A549 (cell line): ENCODE data around the gene RAP1A. TPM values are rescaled to one million over a fixed set of nuclear protein-coding genes. Genes with fewer than 3 reads are reported as not detected.
"Not testable (repeated sequence)": the region's sequence is repeated elsewhere in the genome, so short reads cannot be mapped to it uniquely, and the experiment has no call there.

Experiments used
- ATAC-seq, 2 experiments: fragments of 200-7000 bp in 1 of 2; fragments of >200 bp in 1 of 2; cut with Nextera tagmentation in 1 of 2; cut with Tn5 transposase in 1 of 2; 3 replicates each; pipeline versions ENCODE4 v1.8.0 to v1.9.1; 2018 to 2020; ENCODE audit warnings: mild to moderate bottlenecking in 1 of 2, moderate library complexity in 1 of 2
- CTCF ChIA-PET: fragments of 300-600 bp; sonication (Branson Sonifier 250); formaldehyde crosslinking; extraction: SDS; loops from one replicate; lab custom pipeline; 2021; ENCODE audit warnings: antibody characterized with exemption, inconsistent platforms; lab: Yijun Ruan, JAX
- POLR2A ChIA-PET: fragments of 350-600 bp; formaldehyde crosslinking; extraction: SDS; loops from one replicate; lab custom pipeline; 2021; ENCODE audit warnings: antibody characterized with exemption, inconsistent platforms; lab: Yijun Ruan, JAX
- DNase-seq, 2 experiments: peaks; one replicate each; pipeline versions ENCODE4 v3.0.0 to v3.0.0-alpha.2; 2011 to 2016; ENCODE audit warnings: low read depth in 1 of 2, low spot score in 1 of 2
- FAIRE-seq: peaks from 2 replicates; lab custom pipeline; 2011; peaks lifted over from hg19 to GRCh38; lab: Jason Lieb, UNC
- H3K27ac ChIP-seq, 2 experiments: fragments of >200 bp; sonication (Bioruptor Twin); formaldehyde crosslinking; 3 replicates each; pipeline ENCODE4 v1.5.1; 2016 to 2017
- H3K4me1 ChIP-seq: fragments of >200 bp; sonication (Bioruptor Twin); formaldehyde crosslinking; 3 replicates; pipeline ENCODE4 v1.6.1; 2016
- H3K4me2 ChIP-seq: fragments of >200 bp; sonication (Bioruptor Twin); formaldehyde crosslinking; 3 replicates; pipeline ENCODE4 v1.6.1; 2016
- H3K4me3 ChIP-seq: fragments of >200 bp; sonication (Bioruptor Twin); formaldehyde crosslinking; 3 replicates; pipeline ENCODE4 v1.5.1; 2016
- H3K9me3 ChIP-seq: fragments of >200 bp; sonication (Bioruptor Twin); formaldehyde crosslinking; 3 replicates; pipeline ENCODE4 v1.6.1; 2016
- CBX2 ChIP-seq: fragments of 200-600 bp; sonication (generic); IDR thresholded peaks from 2 replicates; pipeline ENCODE4 v1.6.1; 2016; ENCODE audit warnings: low read depth, mild to moderate bottlenecking, borderline replicate concordance
- CHD2 ChIP-seq: fragments of 150-350 bp; IDR thresholded peaks from 2 replicates; pipeline ENCODE4 v1.6.1; 2014; ENCODE audit warnings: low read length; ENCODE audit not compliant: partially characterized antibody
- CHD4 ChIP-seq: fragments of 200-600 bp; sonication (generic); IDR thresholded peaks from 2 replicates; pipeline ENCODE4 v1.6.1; 2016; ENCODE audit warnings: antibody characterized with exemption, mild to moderate bottlenecking, borderline replicate concordance
- EP300 ChIP-seq, 2 experiments: fragments of >200 bp; sonication (Bioruptor Twin); formaldehyde crosslinking; IDR thresholded peaks; 2 replicates in 1 of 2; 3 replicates in 1 of 2; pipeline ENCODE4 v1.6.1; 2016 to 2017
- ESRRA ChIP-seq: fragments of 150-350 bp; IDR thresholded peaks from 2 replicates; pipeline ENCODE4 v1.6.1; 2014; ENCODE audit warnings: mild to moderate bottlenecking, low read length, borderline replicate concordance
- FOSL2 ChIP-seq, 2 experiments: fragments of 450-650 bp in 1 of 2; fragments of >200 bp in 1 of 2; sonication (Bioruptor Twin) in 1 of 2; formaldehyde crosslinking; IDR thresholded peaks; 2 replicates each; pipeline versions ENCODE4 v1.5.0 to v1.6.1; 2016 to 2020; ENCODE audit warnings: mild to moderate bottlenecking in 1 of 2, moderate library complexity in 1 of 2
- FOXS1 ChIP-seq: fragments of 250-450 bp; sonication (Bioruptor Pico); IDR thresholded peaks from 2 replicates; pipeline ENCODE4 v1.5.0; 2020; ENCODE audit warnings: mild to moderate bottlenecking, moderate library complexity
- HDAC2 ChIP-seq: fragments of 200-600 bp; sonication (generic); IDR thresholded peaks from 2 replicates; pipeline ENCODE4 v1.6.1; 2016
- HES2 ChIP-seq: fragments of >200 bp; sonication (Bioruptor Twin); formaldehyde crosslinking; IDR thresholded peaks from 2 replicates; pipeline ENCODE4 v1.6.1; 2016
- HOXB13 ChIP-seq: fragments of 250-450 bp; sonication (Bioruptor Pico); IDR thresholded peaks from 2 replicates; pipeline ENCODE4 v1.5.0; 2020; ENCODE audit warnings: low read depth, mild to moderate bottlenecking, moderate library complexity
- KDM1A ChIP-seq: fragments of 200-600 bp; sonication (generic); IDR thresholded peaks from 2 replicates; pipeline ENCODE4 v1.6.1; 2016; ENCODE audit warnings: low read depth, mild to moderate bottlenecking
- KDM5A ChIP-seq: fragments of 200-600 bp; sonication (generic); IDR thresholded peaks from 2 replicates; pipeline ENCODE4 v1.6.1; 2016; ENCODE audit warnings: antibody characterized with exemption, mild to moderate bottlenecking
- MAFK ChIP-seq: fragments of 450-650 bp; IDR thresholded peaks from 2 replicates; pipeline ENCODE4 v1.6.1; 2014; ENCODE audit not compliant: partially characterized antibody
- MAZ ChIP-seq: fragments of 150-350 bp; IDR thresholded peaks from 2 replicates; pipeline ENCODE4 v1.6.1; 2014; ENCODE audit warnings: antibody characterized with exemption, low read depth, low read length, borderline replicate concordance
- NFE2L2 ChIP-seq: fragments of 150-350 bp; conservative IDR thresholded peaks from 2 replicates; pipeline ENCODE4 v1.6.1; 2014; ENCODE audit warnings: low read length
- NPAS2 ChIP-seq: fragments of 250-450 bp; sonication (Bioruptor Pico); IDR thresholded peaks from 2 replicates; pipeline ENCODE4 v1.8.0; 2022; ENCODE audit warnings: mild to moderate bottlenecking, moderate library complexity, borderline replicate concordance
- PHF8 ChIP-seq: fragments of 200-600 bp; sonication (generic); IDR thresholded peaks from 2 replicates; pipeline ENCODE4 v1.6.1; 2016; ENCODE audit warnings: low read depth, mild to moderate bottlenecking, antibody characterized with exemption, moderate library complexity, borderline replicate concordance
- POLR2AphosphoS2 ChIP-seq: conservative IDR thresholded peaks from 2 replicates; pipeline ENCODE4 v1.6.1; 2012; ENCODE audit warnings: low read length, improper control_type of control experiment, inconsistent platforms
- RAD21 ChIP-seq, 2 experiments: fragments of >200 bp in 1 of 2; sonication (Bioruptor Twin) in 1 of 2; formaldehyde crosslinking in 1 of 2; IDR thresholded peaks in 1 of 2; conservative IDR thresholded peaks in 1 of 2; 2 replicates in 1 of 2; 3 replicates in 1 of 2; pipeline ENCODE4 v1.6.1; 2012 to 2018; ENCODE audit warnings: inconsistent platforms in 1 of 2
- RFX5 ChIP-seq: fragments of 450-650 bp; IDR thresholded peaks from 2 replicates; pipeline ENCODE4 v1.7.1; 2014; ENCODE audit warnings: antibody characterized with exemption, mild to moderate bottlenecking, moderate library complexity
- RNF2 ChIP-seq: fragments of 200-600 bp; sonication (generic); IDR thresholded peaks from 2 replicates; pipeline ENCODE4 v1.6.1; 2016; ENCODE audit warnings: low read depth, mild to moderate bottlenecking, antibody characterized with exemption, moderate library complexity, borderline replicate concordance
- SREBF2 ChIP-seq: fragments of 450-650 bp; IDR thresholded peaks from 2 replicates; pipeline ENCODE4 v1.6.1; 2014; ENCODE audit warnings: mild to moderate bottlenecking, moderate library complexity
- TFCP2L1 ChIP-seq: fragments of 250-450 bp; sonication (Bioruptor Pico); IDR thresholded peaks from 2 replicates; pipeline ENCODE4 v1.5.0; 2021; ENCODE audit warnings: mild to moderate bottlenecking
- TP53 ChIP-seq: fragments of 250-450 bp; sonication (Bioruptor Pico); IDR thresholded peaks from 2 replicates; pipeline ENCODE4 v1.5.0; 2021; ENCODE audit warnings: mild to moderate bottlenecking, moderate library complexity
- ZC3H11A ChIP-seq: fragments of 450-650 bp; IDR thresholded peaks from 2 replicates; pipeline ENCODE4 v1.6.1; 2014; ENCODE audit warnings: antibody characterized with exemption, mild to moderate bottlenecking
- ZNF302 ChIP-seq: fragments of 250-450 bp; sonication (Bioruptor Pico); IDR thresholded peaks from 2 replicates; pipeline ENCODE4 v1.9.0; 2021; ENCODE audit warnings: inconsistent platforms, mild to moderate bottlenecking, moderate library complexity
- ZSCAN20 ChIP-seq: fragments of 250-450 bp; sonication (Bioruptor Pico); IDR thresholded peaks from 2 replicates; pipeline ENCODE4 v1.8.0; 2022; ENCODE audit warnings: mild to moderate bottlenecking, moderate library complexity
- WGBS: methylation state at CpG from one replicate; pipeline ENCODE4 v1.1.6; 2017; ENCODE audit errors: missing lambda C conversion rate; 5-methylcytosine and 5-hydroxymethylcytosine counted together
- polyA plus RNA-seq, 4 experiments: library from polyadenylated mRNA; depleted of rRNA in 3 of 4; stranded (reverse); fragments of >200 nt; fragmentation: RNase III in 1 of 4; extraction: RNeasy Plus Mini Kit Qiagen cat#74134 plus additional on column Dnase treatment in 1 of 4; gene quantifications; 2 replicates in 3 of 4; 3 replicates in 1 of 4; pipeline ENCODE4 v1.2.3, GENCODE V29; 2011 to 2017
- TF ChIP-seq, protein P1 (sequence below): fragments of >200 bp; sonication (Bioruptor Twin); formaldehyde crosslinking; IDR thresholded peaks from 3 replicates; pipeline ENCODE4 v1.6.1; 2016
- TF ChIP-seq, protein P2 (sequence below): fragments of 150-350 bp; IDR thresholded peaks from 2 replicates; pipeline ENCODE4 v1.6.1; 2014; ENCODE audit warnings: low read depth, mild to moderate bottlenecking, low read length
- TF ChIP-seq, protein P3 (sequence below): fragments of 450-650 bp; IDR thresholded peaks from 2 replicates; pipeline ENCODE4 v1.6.1; 2014; ENCODE audit warnings: antibody characterized with exemption

Gene RAP1A
- polyA plus RNA-seq, 2 of the 4 experiments (the other 2 are of a cell fraction) = 37.1 to 39.8 TPM

DNA sequence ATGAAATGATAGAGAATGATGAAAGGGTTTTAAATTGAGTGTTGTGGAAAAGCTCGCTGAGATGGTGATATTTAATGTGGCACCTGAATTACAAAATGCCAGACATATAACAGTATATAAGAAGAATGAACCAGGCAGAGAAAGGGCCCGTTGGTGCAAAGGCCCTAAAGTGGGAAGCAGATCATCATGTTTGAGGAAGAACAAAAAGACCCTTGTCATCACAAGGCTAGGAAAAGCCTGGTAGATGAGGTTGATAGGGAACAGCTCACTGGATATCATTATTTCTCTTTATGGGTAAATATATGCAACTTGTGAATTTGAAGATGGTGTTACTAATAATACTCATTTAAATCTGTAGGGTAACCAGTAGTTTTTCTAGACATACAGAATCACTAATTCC, 11.0 kb downstream of the RAP1A start:
- no peak for ATAC-seq
- Histone ChIP-seq H3K4me2 (no peak overlapping the region), H3K27ac (no peak overlapping the region), H3K4me3 (no peak overlapping the region), H3K9me3 (no peaks in the 10 kb centered on the region), H3K4me1 (no peaks in the 10 kb centered on the region)
- TF ChIP-seq MAZ (no peak), PHF8 (no peak), FOXS1 (no peak), MAFK (no peak), RAD21 (conservative IDR thresholded peaks at IDR 0.05 in 1 of 2, IDR thresholded peaks at IDR 0.05 in 1 of 2) (no peak), CHD4 (no peak), HOXB13 (CRISPR knock-in tag) (no peak), CBX2 (no peak), EP300 (IDR thresholded peaks at IDR 0.05) (no peak)
- WGBS = 92% methylated on average over 2 of the region's 2 CpGs
- DNase-seq = no peak
- FAIRE-seq = no peak
- CTCF ChIA-PET = no interaction called here
- POLR2A ChIA-PET = no interaction called here

DNA sequence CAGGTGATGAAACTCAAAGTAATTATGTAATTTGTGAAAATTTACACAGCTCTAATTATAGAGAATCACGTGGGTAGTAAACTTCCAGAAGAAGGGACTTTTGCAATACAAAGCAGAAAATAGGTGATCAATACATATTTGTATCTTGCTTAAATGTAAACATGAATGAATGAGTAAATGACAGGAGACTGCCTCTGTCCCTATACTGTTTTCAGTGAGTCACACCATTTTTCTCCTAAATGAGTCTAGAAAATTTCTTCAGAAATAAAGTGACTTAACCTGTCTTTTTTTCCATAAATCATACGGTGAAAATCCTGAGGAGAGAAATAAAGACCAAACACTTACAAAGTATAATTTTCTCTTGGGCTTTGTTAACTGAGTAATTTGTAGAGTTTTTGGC, 11.9 kb downstream of the RAP1A start:
- no peaks in the 10 kb centered on the region for H3K4me1 ChIP-seq
- no peak for ATAC-seq

DNA sequence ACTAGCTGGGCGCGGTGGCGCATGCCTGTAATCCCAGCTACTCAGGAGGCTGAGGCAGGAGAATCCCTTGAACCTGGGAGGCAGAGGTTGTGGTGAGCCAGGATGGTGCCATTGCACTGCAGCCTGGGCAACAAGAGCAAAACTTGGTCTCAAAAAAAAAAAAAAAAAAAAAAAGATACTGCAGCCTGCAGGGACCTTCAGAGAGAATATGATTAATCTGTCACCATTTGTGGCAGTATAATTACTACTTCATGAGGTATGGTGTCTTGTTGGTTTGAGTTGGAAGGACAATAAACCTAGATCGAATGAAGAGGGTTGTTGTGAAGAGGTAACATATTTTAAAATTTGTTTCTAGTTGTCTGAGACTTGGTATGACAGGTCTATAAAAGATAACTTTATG, 13.2 kb downstream of the RAP1A start:
- H3K9me3 ChIP-seq, CTCF ChIA-PET, DNase-seq, H3K4me3 ChIP-seq, H3K4me2 ChIP-seq, POLR2A ChIA-PET, H3K4me1 ChIP-seq, FAIRE-seq, H3K27ac ChIP-seq, ATAC-seq: not testable (repeated sequence)
- 96% methylated on average over 4 of the region's 4 CpGs for WGBS

More for the DNA sequence above, 11.9 kb downstream of the RAP1A start:
- FAIRE-seq (no peak), DNase-seq (no peak)
- Histone ChIP-seq H3K4me2 (no peak overlapping the region), H3K4me3 (no peak overlapping the region), H3K9me3 (no peaks in the 10 kb centered on the region), H3K27ac (no peak overlapping the region)
- 89% methylated on average over 2 of the region's 2 CpGs for WGBS
- CTCF ChIA-PET = no interaction called here
- POLR2A ChIA-PET = no interaction called here
- no peak for TF ChIP-seq TP53 (CRISPR knock-in tag)
- no peak for TF ChIP-seq SREBF2
- TF ChIP-seq RAD21 (conservative IDR thresholded peaks at IDR 0.05 in 1 of 2, IDR thresholded peaks at IDR 0.05 in 1 of 2) = no peak
- no peak for TF ChIP-seq NFE2L2
- no peak for TF ChIP-seq KDM5A
- TF ChIP-seq HES2 = no peak
- no peak for TF ChIP-seq HOXB13 (CRISPR knock-in tag)

DNA sequence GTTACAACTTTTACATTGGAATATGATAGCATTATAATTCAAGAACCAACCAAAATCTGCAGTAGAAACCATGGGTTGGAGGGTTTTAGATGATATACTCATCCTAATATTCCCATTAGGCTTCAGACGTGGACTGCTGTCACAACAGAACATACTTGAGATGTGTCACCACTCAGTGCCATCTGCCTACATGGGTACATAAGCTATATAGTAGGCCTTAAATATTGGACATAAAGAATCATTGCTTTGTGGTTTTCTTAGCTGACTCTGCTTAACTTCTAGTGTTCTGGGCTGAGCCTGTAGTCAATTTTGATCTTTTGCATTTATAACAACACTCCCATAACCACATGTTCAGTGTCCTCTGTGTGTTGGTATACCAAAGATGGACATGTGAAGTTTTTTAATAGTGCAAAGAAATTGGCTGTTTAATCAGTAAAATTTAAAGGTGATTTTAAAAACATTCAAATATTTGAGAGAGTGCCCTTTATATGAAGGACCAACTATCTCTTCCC, 14.2 kb downstream of the RAP1A start:
- H3K4me3 ChIP-seq = no peak overlapping the region
- TF ChIP-seq ZSCAN20 (CRISPR knock-in tag) (no peak), RFX5 (no peak), KDM5A (no peak), RNF2 (no peak), CHD2 (no peak), CHD4 (no peak), HDAC2 (no peak), KDM1A (no peak), ZC3H11A (no peak), ESRRA (no peak), FOSL2 (IDR thresholded peaks at IDR 0.05) (no peak), FOSL2 (CRISPR knock-in tag; IDR thresholded peaks at IDR 0.05) (no peak), TFCP2L1 (CRISPR knock-in tag) (no peak), POLR2AphosphoS2 (no peak), ZNF302 (CRISPR knock-in tag) (no peak), NPAS2 (CRISPR knock-in tag) (no peak)
- TF ChIP-seq, protein P1, sequence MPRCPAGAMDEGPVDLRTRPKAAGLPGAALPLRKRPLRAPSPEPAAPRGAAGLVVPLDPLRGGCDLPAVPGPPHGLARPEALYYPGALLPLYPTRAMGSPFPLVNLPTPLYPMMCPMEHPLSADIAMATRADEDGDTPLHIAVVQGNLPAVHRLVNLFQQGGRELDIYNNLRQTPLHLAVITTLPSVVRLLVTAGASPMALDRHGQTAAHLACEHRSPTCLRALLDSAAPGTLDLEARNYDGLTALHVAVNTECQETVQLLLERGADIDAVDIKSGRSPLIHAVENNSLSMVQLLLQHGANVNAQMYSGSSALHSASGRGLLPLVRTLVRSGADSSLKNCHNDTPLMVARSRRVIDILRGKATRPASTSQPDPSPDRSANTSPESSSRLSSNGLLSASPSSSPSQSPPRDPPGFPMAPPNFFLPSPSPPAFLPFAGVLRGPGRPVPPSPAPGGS = no peak
- TF ChIP-seq, protein P2, sequence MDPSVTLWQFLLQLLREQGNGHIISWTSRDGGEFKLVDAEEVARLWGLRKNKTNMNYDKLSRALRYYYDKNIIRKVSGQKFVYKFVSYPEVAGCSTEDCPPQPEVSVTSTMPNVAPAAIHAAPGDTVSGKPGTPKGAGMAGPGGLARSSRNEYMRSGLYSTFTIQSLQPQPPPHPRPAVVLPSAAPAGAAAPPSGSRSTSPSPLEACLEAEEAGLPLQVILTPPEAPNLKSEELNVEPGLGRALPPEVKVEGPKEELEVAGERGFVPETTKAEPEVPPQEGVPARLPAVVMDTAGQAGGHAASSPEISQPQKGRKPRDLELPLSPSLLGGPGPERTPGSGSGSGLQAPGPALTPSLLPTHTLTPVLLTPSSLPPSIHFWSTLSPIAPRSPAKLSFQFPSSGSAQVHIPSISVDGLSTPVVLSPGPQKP = no peak
- TF ChIP-seq, protein P3, sequence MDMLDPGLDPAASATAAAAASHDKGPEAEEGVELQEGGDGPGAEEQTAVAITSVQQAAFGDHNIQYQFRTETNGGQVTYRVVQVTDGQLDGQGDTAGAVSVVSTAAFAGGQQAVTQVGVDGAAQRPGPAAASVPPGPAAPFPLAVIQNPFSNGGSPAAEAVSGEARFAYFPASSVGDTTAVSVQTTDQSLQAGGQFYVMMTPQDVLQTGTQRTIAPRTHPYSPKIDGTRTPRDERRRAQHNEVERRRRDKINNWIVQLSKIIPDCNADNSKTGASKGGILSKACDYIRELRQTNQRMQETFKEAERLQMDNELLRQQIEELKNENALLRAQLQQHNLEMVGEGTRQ = no peak
- TF ChIP-seq, all 56 proteins: peak for 0
- no peak overlapping the region for H3K4me2 ChIP-seq
- FAIRE-seq (no peak), ATAC-seq (no peak), DNase-seq (no peak)
- no peaks in the 10 kb centered on the region for H3K4me1 ChIP-seq
- POLR2A ChIA-PET = no interaction called here
- CTCF ChIA-PET = no interaction called here
- no peak overlapping the region for H3K27ac ChIP-seq
- H3K9me3 ChIP-seq = no peaks in the 10 kb centered on the region
- 84% methylated on average over 1 of the region's 1 CpG for WGBS
